ENCODE results near the gene SHISA4.

DNA sequence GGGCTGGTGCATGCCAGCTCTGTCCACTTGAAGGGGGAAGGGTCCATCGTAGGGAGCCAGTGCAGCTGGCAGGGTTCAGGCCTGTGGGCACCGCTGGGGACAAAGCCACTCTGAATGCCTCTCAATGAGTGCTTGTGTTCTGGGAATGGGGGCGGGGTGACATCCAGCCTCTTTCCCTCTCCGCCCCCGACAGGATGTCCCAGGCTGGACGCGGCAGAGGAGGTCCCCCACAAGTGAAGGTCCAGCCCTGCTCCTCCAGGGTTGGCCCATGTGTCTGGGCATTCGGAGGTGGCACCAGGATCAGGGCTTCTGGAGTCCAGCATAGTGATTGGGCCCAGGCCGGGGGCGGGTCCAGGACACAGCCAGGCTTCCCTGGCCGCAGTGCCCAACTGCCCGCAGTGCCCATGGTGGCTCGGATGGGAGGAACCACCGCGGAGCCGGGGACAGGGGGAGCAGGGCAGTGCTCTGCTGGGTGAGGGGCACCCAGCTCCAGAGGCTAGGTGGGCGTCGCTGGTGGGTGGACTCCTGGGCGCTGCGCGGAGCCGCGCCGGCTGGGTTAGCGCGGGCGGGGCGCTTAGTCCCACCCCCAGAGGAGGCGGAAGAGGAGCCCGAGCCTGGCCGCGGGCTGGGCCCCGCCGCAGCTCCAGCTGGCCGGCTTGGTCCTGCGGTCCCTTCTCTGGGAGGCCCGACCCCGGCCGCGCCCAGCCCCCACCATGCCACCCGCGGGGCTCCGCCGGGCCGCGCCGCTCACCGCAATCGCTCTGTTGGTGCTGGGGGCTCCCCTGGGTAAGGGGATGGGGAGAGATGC, at the start of gene SHISA4:
- TF ChIP-seq TAF1 (IDR thresholded peaks at IDR 0.05; ENCODE audit: borderline replicate concordance, insufficient read depth, low read length): no peak
- no peak for TF ChIP-seq POLR2AphosphoS5 (IDR thresholded peaks at IDR 0.05; ENCODE audit: low read depth, low read length)
